Testis (tissue), 2 donors: ENCODE results near the gene EXOSC3.

Experiments used
- POLR2A ChIP-seq: fragments of 450-650 bp; IDR thresholded peaks from one replicate; pipeline ENCODE4 v1.6.1; 2017; ENCODE audit warnings: antibody characterized with exemption, mild to moderate bottlenecking, moderate library complexity
- TF ChIP-seq, protein P1 (sequence below), 3 experiments: fragments of 450-650 bp in 2 of 3; fragments of 200-600 bp in 1 of 3; sonication (generic) in 1 of 3; IDR thresholded peaks; one replicate each; pipeline ENCODE4 v1.5.1; 2016 to 2019; ENCODE audit warnings: antibody characterized with exemption in 3 of 3, mild to moderate bottlenecking in 2 of 3, moderate library complexity in 1 of 3

DNA sequence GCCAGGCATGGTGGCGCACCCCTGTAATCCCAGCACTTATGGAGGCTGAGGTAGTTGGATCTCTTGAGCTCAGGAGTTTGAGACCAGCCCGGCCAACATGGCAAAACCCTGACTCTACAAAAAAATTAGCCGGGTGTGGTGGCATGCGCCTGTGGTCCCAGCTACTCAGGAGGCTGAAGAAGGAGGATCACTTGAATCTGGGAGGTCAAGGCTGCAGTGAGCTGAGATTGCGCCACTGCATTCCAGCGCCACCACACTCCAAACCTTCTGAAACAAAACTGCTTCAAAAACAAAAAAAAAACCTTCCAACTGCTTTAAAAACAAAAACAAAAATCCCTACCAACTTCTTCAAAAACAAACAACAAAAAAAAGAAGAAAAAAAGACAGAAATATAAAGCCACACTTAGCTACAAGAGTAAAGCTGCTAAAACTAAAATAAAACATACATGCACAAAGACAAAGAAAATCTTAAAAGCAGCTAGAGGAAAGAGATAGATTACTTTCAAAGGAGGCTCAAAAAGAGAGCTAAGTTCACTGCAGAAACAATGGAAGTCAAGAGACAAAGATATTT, 27.1 kb upstream of the EXOSC3 start:
- TF ChIP-seq, protein P1, sequence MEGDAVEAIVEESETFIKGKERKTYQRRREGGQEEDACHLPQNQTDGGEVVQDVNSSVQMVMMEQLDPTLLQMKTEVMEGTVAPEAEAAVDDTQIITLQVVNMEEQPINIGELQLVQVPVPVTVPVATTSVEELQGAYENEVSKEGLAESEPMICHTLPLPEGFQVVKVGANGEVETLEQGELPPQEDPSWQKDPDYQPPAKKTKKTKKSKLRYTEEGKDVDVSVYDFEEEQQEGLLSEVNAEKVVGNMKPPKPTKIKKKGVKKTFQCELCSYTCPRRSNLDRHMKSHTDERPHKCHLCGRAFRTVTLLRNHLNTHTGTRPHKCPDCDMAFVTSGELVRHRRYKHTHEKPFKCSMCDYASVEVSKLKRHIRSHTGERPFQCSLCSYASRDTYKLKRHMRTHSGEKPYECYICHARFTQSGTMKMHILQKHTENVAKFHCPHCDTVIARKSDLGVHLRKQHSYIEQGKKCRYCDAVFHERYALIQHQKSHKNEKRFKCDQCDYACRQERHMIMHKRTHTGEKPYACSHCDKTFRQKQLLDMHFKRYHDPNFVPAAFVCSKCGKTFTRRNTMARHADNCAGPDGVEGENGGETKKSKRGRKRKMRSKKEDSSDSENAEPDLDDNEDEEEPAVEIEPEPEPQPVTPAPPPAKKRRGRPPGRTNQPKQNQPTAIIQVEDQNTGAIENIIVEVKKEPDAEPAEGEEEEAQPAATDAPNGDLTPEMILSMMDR (IDR thresholded peaks at IDR 0.05): no peak
- no peak for TF ChIP-seq POLR2A
